ENCODE measurements around the gene ACOT4. TPM values are rescaled to one million over a fixed set of nuclear protein-coding genes. Genes with fewer than 3 reads are reported as not detected.
"Not testable (repeated sequence)": the region's sequence is repeated elsewhere in the genome, so short reads cannot be mapped to it uniquely, and the experiment has no call there.

The ACOT4 gene, protein sequence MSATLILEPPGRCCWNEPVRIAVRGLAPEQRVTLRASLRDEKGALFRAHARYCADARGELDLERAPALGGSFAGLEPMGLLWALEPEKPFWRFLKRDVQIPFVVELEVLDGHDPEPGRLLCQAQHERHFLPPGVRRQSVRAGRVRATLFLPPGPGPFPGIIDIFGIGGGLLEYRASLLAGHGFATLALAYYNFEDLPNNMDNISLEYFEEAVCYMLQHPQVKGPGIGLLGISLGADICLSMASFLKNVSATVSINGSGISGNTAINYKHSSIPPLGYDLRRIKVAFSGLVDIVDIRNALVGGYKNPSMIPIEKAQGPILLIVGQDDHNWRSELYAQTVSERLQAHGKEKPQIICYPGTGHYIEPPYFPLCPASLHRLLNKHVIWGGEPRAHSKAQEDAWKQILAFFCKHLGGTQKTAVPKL
- 1 to 10 TPM; 2.3 to 3.4 TPM for total RNA-seq
- long read RNA-seq, transcript ACOT4-201 (3 exons, 2,362 nt), result major isoform, 13 of 15 reads
- long read RNA-seq, partial matches to known transcripts, result 0 of 15 reads
- long read RNA-seq, other reads (novel, unspliced or antisense), result 2 of 15 reads

GRCh38 chr14:73591690-73592449, at the start of gene ACOT4:
Gene ACOT4, plus strand, starts transcription at chr14:73591873. Its CDS starts 87 bp downstream, at chr14:73591960.
- peak; percentile 97 for ATAC-seq
- intact Hi-C loops (cut with DNase I, micrococcal nuclease), result no loop called here
- DNase-seq, result peak; percentile 32 to 67

- intact Hi-C loops (cut with DNase I, micrococcal nuclease); ATAC-seq; DNase-seq: not testable (repeated sequence)
Measured at GRCh38 chr14:73542961-73543360, 48.7 kb upstream of the ACOT4 start.

- DNase-seq; intact Hi-C loops (cut with DNase I, micrococcal nuclease); ATAC-seq: not testable (repeated sequence)
Measured at GRCh38 chr14:73545353-73545752, 46.3 kb upstream of the ACOT4 start.

GRCh38 chr14:73549097-73549496, 42.6 kb upstream of the ACOT4 start:
- intact Hi-C loops (cut with DNase I, micrococcal nuclease); DNase-seq; ATAC-seq: not testable (repeated sequence)

- ATAC-seq; intact Hi-C loops (cut with DNase I, micrococcal nuclease); DNase-seq: not testable (repeated sequence)
Measured at GRCh38 chr14:73549889-73550524, 41.7 kb upstream of the ACOT4 start.

DNA sequence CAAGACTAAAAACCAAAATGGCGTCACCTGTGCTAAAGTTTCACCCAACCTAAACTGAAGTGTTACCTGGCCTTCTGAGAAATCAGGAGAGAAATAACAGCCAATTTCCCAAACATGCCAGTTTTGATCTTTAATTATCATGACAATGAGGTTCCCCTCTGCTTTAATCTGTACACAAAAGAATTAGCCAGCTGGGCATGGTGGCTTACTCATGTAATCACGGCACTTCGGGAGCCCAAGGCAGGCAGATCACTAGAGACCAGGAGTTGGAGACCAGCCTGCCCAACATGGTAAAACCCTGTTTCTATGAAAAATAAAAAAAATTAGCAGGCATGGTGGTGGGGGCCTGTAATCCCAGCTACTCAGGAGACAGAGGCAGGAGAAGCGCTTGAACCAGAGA, 37.8 kb upstream of the ACOT4 start:
- DNase-seq, result no peak
- intact Hi-C loops (cut with DNase I, micrococcal nuclease), result no loop called here
- ATAC-seq, result no peak

- intact Hi-C loops (cut with DNase I, micrococcal nuclease); DNase-seq; ATAC-seq: not testable (repeated sequence)
Measured at GRCh38 chr14:73557201-73557600, 34.5 kb upstream of the ACOT4 start.

DNA sequence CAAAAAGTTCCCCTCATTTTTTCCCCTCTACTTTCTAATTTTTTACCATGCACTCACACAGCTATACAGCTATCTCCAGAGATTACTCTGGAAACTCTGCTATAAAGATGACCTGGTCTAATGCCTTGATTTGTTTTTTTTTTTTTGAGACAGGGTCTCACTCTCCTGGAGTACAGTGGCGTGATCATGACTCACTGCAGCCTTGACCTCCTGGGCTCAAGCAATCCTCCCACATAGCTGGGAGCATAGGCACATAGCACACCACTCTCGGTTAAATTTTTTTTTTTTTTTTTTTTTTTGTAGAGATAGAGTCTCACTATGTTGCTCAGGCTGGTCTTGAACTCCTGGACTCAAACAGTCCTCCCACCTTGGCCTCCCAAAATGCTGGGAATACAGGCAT, 33.4 kb upstream of the ACOT4 start:
- ATAC-seq; DNase-seq; intact Hi-C loops (cut with DNase I, micrococcal nuclease): not testable (repeated sequence)

- intact Hi-C loops (cut with DNase I, micrococcal nuclease); ATAC-seq; DNase-seq: not testable (repeated sequence)
Measured at GRCh38 chr14:73562256-73562655, 29.4 kb upstream of the ACOT4 start.

- ATAC-seq; intact Hi-C loops (cut with DNase I, micrococcal nuclease); DNase-seq: not testable (repeated sequence)
Measured at GRCh38 chr14:73562696-73563095, 29.0 kb upstream of the ACOT4 start.

GRCh38 chr14:73566431-73566830, 25.2 kb upstream of the ACOT4 start:
- DNase-seq; intact Hi-C loops (cut with DNase I, micrococcal nuclease); ATAC-seq: not testable (repeated sequence)

DNA sequence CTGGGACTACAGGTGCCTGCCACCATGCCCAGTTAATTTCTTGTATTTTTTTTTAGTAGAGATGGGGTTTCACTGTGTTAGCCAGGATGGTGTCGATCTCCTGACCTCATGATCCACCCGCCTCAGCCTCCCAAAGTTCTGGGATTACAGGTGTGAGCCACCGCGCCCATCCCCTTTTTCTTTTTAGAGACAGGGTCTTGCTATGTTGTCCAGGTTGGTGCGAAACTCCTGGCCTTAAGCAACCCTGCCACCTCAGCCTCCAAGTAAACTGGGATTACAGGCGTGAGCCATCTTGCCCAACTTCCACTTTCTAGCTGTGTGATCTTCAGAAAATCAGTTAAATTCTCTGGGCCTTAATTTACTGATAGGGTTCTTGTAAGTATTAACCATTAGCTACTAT, 24.7 kb upstream of the ACOT4 start:
- ATAC-seq; DNase-seq; intact Hi-C loops (cut with DNase I, micrococcal nuclease): not testable (repeated sequence)

GRCh38 chr14:73567358-73567757, 24.3 kb upstream of the ACOT4 start:
- ATAC-seq (no peak), DNase-seq (no peak)
- intact Hi-C loops (cut with DNase I, micrococcal nuclease), result no loop called here

DNA sequence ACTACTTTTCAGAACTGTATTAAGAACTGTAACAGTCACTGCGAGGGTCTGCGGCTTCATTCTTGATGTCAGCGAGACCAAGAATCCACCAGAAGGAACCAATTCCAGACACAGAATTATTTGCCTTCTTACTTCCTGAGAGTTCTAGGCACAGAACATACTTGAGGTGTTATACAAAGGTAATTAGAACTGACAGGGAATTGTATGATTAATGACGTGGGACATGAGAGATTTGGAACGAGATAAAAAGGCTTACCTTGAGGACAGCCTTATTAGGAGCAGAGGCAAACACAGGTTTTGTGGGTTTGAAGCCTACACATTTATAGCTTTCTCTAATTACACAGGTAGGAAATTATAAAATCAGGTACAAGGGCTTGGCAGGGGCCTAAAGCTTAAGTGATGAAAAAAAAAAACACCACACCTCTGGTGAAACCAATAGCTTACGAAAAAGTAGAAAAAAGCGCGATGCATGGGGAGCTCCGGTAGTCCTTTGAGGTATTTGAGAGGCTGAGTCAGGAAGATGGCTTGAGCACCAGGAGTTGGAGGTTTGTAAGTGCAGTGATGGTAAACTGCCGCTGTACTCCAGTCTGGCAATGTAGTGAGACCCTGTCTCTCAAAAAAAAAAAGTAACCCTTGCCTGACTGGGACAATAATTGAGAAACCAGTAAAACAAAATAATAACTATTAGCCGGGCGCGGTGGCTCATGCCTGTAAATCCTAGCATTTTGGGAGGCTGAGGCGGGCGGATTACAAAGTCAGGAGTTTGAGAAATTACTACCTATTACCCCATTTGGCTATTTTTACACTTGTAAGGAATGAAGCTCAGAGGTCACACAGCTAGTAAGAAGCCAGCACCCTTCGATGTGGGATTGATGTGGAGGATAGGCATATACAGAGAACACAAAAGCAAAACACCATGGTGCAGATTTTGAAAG, 23.5 kb upstream of the ACOT4 start:
- no peak for ATAC-seq
- intact Hi-C loops (cut with DNase I, micrococcal nuclease), result no loop called here
- peak in 1 of 2 donors; percentile 20 for DNase-seq

GRCh38 chr14:73568886-73569184, 22.8 kb upstream of the ACOT4 start:
- DNase-seq; intact Hi-C loops (cut with DNase I, micrococcal nuclease); ATAC-seq: not testable (repeated sequence)

GRCh38 chr14:73569185-73569958, 22.3 kb upstream of the ACOT4 start, which contains the start of gene ACOT2:
Gene ACOT2, plus strand, starts transcription at chr14:73569213. Its CDS starts 28 bp downstream, at chr14:73569241.
- DNase-seq (peak; percentile 83 to 90), ATAC-seq (peak; percentile 83)
- intact Hi-C loops (cut with DNase I, micrococcal nuclease), result not testable (repeated sequence)

DNA sequence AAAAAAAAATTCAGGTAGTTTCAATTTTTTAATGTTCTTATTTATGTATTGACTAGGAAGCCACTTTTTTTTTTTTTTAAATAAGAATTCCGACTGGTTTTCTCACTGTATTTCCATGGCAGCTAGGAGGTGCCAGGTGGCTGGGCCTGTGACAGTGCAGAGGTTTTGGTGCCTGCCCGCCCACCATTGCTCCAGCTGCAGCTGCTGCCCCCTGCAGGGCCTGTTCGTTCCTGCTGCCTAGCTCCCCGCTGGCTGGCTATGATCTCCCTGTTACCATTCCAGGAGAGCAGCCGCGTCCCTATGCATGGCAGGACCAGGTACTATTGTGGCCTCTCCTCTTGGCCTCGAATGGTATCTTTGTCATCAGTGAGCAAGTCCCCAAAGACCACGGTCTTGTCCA, 20.8 kb upstream of the ACOT4 start:
- peak; percentile 53 to 78 for DNase-seq
- intact Hi-C loops (cut with DNase I, micrococcal nuclease), result not testable (repeated sequence)
- ATAC-seq, result peak; percentile 66

All from left colon (tissue), 2 donors.